GM19324 (cell line): Measurements from ENCODE around the gene NFIA.

Experiments
- ATAC-seq: cut with Tn5 transposase; IDR thresholded peaks from one replicate; pipeline ENCODE4 v1.9.1; 2021; ENCODE audit warnings: mild to moderate bottlenecking, moderate library complexity; ENCODE audit not compliant: unreplicated experiment, low FRiP score

Gene NFIA

GRCh38 chr1:61083013-61083806 is 849 bp downstream of the NFIA start:
- no peak for ATAC-seq

GRCh38 chr1:61083807-61084440 is 1.6 kb downstream of the NFIA start:
- ATAC-seq = no peak

GRCh38 chr1:61084491-61085031 is 2.2 kb downstream of the NFIA start:
- no peak for ATAC-seq

- ATAC-seq = no peak
Measured at GRCh38 chr1:61085206-61085982, 3.0 kb downstream of the NFIA start.

GRCh38 chr1:61085983-61086644 is 3.8 kb downstream of the NFIA start:
- ATAC-seq = no peak

- no peak for ATAC-seq
Measured at GRCh38 chr1:61087571-61087970, 5.2 kb downstream of the NFIA start.

GRCh38 chr1:61088163-61088974 is 6.0 kb downstream of the NFIA start:
- no peak for ATAC-seq

- no peak for ATAC-seq
Measured at GRCh38 chr1:61089338-61089737, 7.0 kb downstream of the NFIA start.

- ATAC-seq = no peak
Measured at GRCh38 chr1:61089741-61090140, 7.4 kb downstream of the NFIA start.

- ATAC-seq = no peak
Measured at GRCh38 chr1:61090546-61091202, 8.3 kb downstream of the NFIA start.

- no peak for ATAC-seq
Measured at GRCh38 chr1:61091455-61091854, 9.1 kb downstream of the NFIA start.

- ATAC-seq = no peak
Measured at GRCh38 chr1:61092642-61093041, 10.3 kb downstream of the NFIA start.

GRCh38 chr1:61093525-61094137 is 11.3 kb downstream of the NFIA start:
- no peak for ATAC-seq

GRCh38 chr1:61094677-61095469 is 12.5 kb downstream of the NFIA start:
- no peak for ATAC-seq

GRCh38 chr1:61095470-61095812 is 13.1 kb downstream of the NFIA start:
- ATAC-seq = no peak

GRCh38 chr1:61097317-61097716 is 15.0 kb downstream of the NFIA start:
- ATAC-seq = no peak

GRCh38 chr1:61097722-61098121 is 15.4 kb downstream of the NFIA start:
- ATAC-seq = no peak

GRCh38 chr1:61098333-61098732 is 16.0 kb downstream of the NFIA start:
- ATAC-seq = no peak
